A549 (cell line): Measurements from ENCODE around the gene CYB5RL. TPM values are rescaled to one million over a fixed set of nuclear protein-coding genes. Genes with fewer than 3 reads are reported as not detected.

Source experiments
- ATAC-seq, 2 experiments: fragments of 200-7000 bp in 1 of 2; fragments of >200 bp in 1 of 2; cut with Nextera tagmentation in 1 of 2; cut with Tn5 transposase in 1 of 2; 3 replicates each; pipeline versions ENCODE4 v1.8.0 to v1.9.1; 2018 to 2020; ENCODE audit warnings: mild to moderate bottlenecking in 1 of 2, moderate library complexity in 1 of 2
- CTCF ChIA-PET: fragments of 300-600 bp; sonication (Branson Sonifier 250); formaldehyde crosslinking; extraction: SDS; loops from one replicate; lab custom pipeline; 2021; ENCODE audit warnings: antibody characterized with exemption, inconsistent platforms; lab: Yijun Ruan, JAX
- POLR2A ChIA-PET: fragments of 350-600 bp; formaldehyde crosslinking; extraction: SDS; loops from one replicate; lab custom pipeline; 2021; ENCODE audit warnings: antibody characterized with exemption, inconsistent platforms; lab: Yijun Ruan, JAX
- DNase-seq, 2 experiments: peaks; one replicate each; pipeline versions ENCODE4 v3.0.0 to v3.0.0-alpha.2; 2011 to 2016; ENCODE audit warnings: low read depth in 1 of 2, low spot score in 1 of 2
- FAIRE-seq: peaks from 2 replicates; lab custom pipeline; 2011; peaks lifted over from hg19 to GRCh38; lab: Jason Lieb, UNC
- H3K27ac ChIP-seq, 2 experiments: fragments of >200 bp; sonication (Bioruptor Twin); formaldehyde crosslinking; 3 replicates each; pipeline ENCODE4 v1.5.1; 2016 to 2017
- H3K4me1 ChIP-seq: fragments of >200 bp; sonication (Bioruptor Twin); formaldehyde crosslinking; 3 replicates; pipeline ENCODE4 v1.6.1; 2016
- H3K4me2 ChIP-seq: fragments of >200 bp; sonication (Bioruptor Twin); formaldehyde crosslinking; 3 replicates; pipeline ENCODE4 v1.6.1; 2016
- H3K4me3 ChIP-seq: fragments of >200 bp; sonication (Bioruptor Twin); formaldehyde crosslinking; 3 replicates; pipeline ENCODE4 v1.5.1; 2016
- H3K9me3 ChIP-seq: fragments of >200 bp; sonication (Bioruptor Twin); formaldehyde crosslinking; 3 replicates; pipeline ENCODE4 v1.6.1; 2016
- ATOH8 ChIP-seq: fragments of 250-450 bp; sonication (Bioruptor Pico); IDR thresholded peaks from 2 replicates; pipeline ENCODE4 v1.5.0; 2020; ENCODE audit warnings: low read depth, mild to moderate bottlenecking, moderate library complexity
- CBX2 ChIP-seq: fragments of 200-600 bp; sonication (generic); IDR thresholded peaks from 2 replicates; pipeline ENCODE4 v1.6.1; 2016; ENCODE audit warnings: low read depth, mild to moderate bottlenecking, borderline replicate concordance
- CEBPB ChIP-seq, 2 experiments: fragments of >200 bp in 1 of 2; sonication (Bioruptor Twin) in 1 of 2; formaldehyde crosslinking in 1 of 2; IDR thresholded peaks; 2 replicates each; pipeline ENCODE4 v1.6.1; 2012 to 2016
- CHD2 ChIP-seq: fragments of 150-350 bp; IDR thresholded peaks from 2 replicates; pipeline ENCODE4 v1.6.1; 2014; ENCODE audit warnings: low read length; ENCODE audit not compliant: partially characterized antibody
- CTCF ChIP-seq: fragments of >200 bp; sonication (Bioruptor Twin); formaldehyde crosslinking; IDR thresholded peaks from 3 replicates; pipeline ENCODE4 v1.5.1; 2016
- HES2 ChIP-seq: fragments of >200 bp; sonication (Bioruptor Twin); formaldehyde crosslinking; IDR thresholded peaks from 2 replicates; pipeline ENCODE4 v1.6.1; 2016
- MAFK ChIP-seq: fragments of 450-650 bp; IDR thresholded peaks from 2 replicates; pipeline ENCODE4 v1.6.1; 2014; ENCODE audit not compliant: partially characterized antibody
- MAX ChIP-seq: IDR thresholded peaks from 2 replicates; pipeline ENCODE4 v1.6.1; 2012
- PHF8 ChIP-seq: fragments of 200-600 bp; sonication (generic); IDR thresholded peaks from 2 replicates; pipeline ENCODE4 v1.6.1; 2016; ENCODE audit warnings: low read depth, mild to moderate bottlenecking, antibody characterized with exemption, moderate library complexity, borderline replicate concordance
- RAD21 ChIP-seq, 2 experiments: fragments of >200 bp in 1 of 2; sonication (Bioruptor Twin) in 1 of 2; formaldehyde crosslinking in 1 of 2; IDR thresholded peaks in 1 of 2; conservative IDR thresholded peaks in 1 of 2; 2 replicates in 1 of 2; 3 replicates in 1 of 2; pipeline ENCODE4 v1.6.1; 2012 to 2018; ENCODE audit warnings: inconsistent platforms in 1 of 2
- USF2 ChIP-seq: fragments of 450-650 bp; IDR thresholded peaks from 2 replicates; pipeline ENCODE4 v1.6.1; 2014; ENCODE audit warnings: antibody characterized with exemption
- ZC3H11A ChIP-seq: fragments of 450-650 bp; IDR thresholded peaks from 2 replicates; pipeline ENCODE4 v1.6.1; 2014; ENCODE audit warnings: antibody characterized with exemption, mild to moderate bottlenecking
- WGBS: methylation state at CpG from one replicate; pipeline ENCODE4 v1.1.6; 2017; ENCODE audit errors: missing lambda C conversion rate; 5-methylcytosine and 5-hydroxymethylcytosine counted together
- polyA plus RNA-seq, 4 experiments: library from polyadenylated mRNA; depleted of rRNA in 3 of 4; stranded (reverse); fragments of >200 nt; fragmentation: RNase III in 1 of 4; extraction: RNeasy Plus Mini Kit Qiagen cat#74134 plus additional on column Dnase treatment in 1 of 4; gene quantifications; 2 replicates in 3 of 4; 3 replicates in 1 of 4; pipeline ENCODE4 v1.2.3, GENCODE V29; 2011 to 2017
- TF ChIP-seq, protein P1 (sequence below): IDR thresholded peaks from 2 replicates; pipeline ENCODE4 v1.6.1; 2012; ENCODE audit warnings: low read depth, borderline replicate concordance

The CYB5RL gene
- polyA plus RNA-seq, 2 of the 4 experiments (the other 2 are of a cell fraction): 3.6 to 4.2 TPM

DNA sequence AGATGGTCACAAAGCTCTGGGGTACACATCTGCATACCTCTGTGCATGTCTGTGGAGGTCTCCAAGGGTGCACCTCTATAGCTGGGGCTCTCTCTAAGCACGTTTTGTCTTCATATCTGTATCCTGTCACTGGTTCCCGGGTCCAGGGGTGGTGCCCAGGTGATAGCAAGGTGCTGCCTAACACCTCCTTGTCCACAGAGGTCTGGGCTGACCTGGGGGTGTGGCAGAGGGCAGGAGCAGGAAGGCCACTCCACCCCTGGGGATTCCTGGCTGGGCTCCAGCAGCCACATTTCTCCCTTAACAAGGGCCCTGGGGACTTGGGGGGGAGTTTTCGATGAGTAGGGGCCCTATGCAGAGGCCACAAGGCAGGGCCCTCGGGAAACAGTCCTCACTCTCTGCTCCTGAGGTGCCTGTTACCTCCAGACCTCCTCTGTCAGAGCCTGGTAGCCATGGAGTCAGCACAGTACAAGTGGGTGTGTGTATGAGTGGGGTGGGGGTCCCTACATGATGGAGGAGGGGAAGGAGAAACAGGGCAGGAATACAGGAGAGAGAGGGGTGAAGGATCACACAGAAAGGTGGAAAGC lies 40.0 kb downstream of the CYB5RL start:
- FAIRE-seq: no peak
- 0 out of 6 replicates have a peak, but pooled peaks of 1 of the 2 experiments have one; percentile 22 for ATAC-seq
- Histone ChIP-seq H3K27ac (peak overlapping the region in 1 of 2 experiments; percentile 65; a peak in 2 of 6 replicates), H3K4me2 (no peak overlapping the region), H3K9me3 (no peaks in the 10 kb centered on the region), H3K4me1 (peaks cover 14% of the 10 kb centered on the region), H3K4me3 (no peak overlapping the region)
- ChIA-PET POLR2A (no interaction called here), CTCF (no interaction called here)
- 19% methylated on average over 2 of the region's 4 CpGs for WGBS
- TF ChIP-seq PHF8: no peak
- no peak for TF ChIP-seq HES2
- TF ChIP-seq MAFK: no peak
- TF ChIP-seq MAX: no peak
- TF ChIP-seq ATOH8 (CRISPR knock-in tag): no peak
- DNase-seq: no peak

- ATAC-seq (peak; percentile 64 to 78; a peak in 5 of 6 replicates), FAIRE-seq (no peak), DNase-seq (peak; percentile 18 to 38)
- H3K4me2 ChIP-seq: peak overlapping the region; percentile 37; the same call in 2 of the 3 replicates
- CTCF ChIA-PET: no interaction called here
- H3K27ac ChIP-seq: peak overlapping the region in 1 of 2 experiments; percentile 58; a peak in 2 of 6 replicates
- WGBS: no CpG with 5 or more reads among the region's 3 CpGs
- POLR2A ChIA-PET: no interaction called here
- no peaks in the 10 kb centered on the region for H3K9me3 ChIP-seq
- peaks cover 21% of the 10 kb centered on the region for H3K4me1 ChIP-seq
- TF ChIP-seq USF2: no peak
- TF ChIP-seq CEBPB (IDR thresholded peaks at IDR 0.05): no peak
- no peak for TF ChIP-seq CHD2
- TF ChIP-seq ZC3H11A: no peak
- no peak for TF ChIP-seq CTCF
- TF ChIP-seq, protein P1, sequence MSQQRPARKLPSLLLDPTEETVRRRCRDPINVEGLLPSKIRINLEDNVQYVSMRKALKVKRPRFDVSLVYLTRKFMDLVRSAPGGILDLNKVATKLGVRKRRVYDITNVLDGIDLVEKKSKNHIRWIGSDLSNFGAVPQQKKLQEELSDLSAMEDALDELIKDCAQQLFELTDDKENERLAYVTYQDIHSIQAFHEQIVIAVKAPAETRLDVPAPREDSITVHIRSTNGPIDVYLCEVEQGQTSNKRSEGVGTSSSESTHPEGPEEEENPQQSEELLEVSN: no peak
- no peak for TF ChIP-seq HES2
- no peak for TF ChIP-seq CBX2
- no peak overlapping the region for H3K4me3 ChIP-seq
Measured at GRCh38 chr1:54158071-54158470, 41.8 kb downstream of the CYB5RL start.

- no peak for TF ChIP-seq RAD21 (conservative IDR thresholded peaks at IDR 0.05 in 1 of 2, IDR thresholded peaks at IDR 0.05 in 1 of 2)
- TF ChIP-seq, all 56 proteins: peak for 0
- no peaks in the 10 kb centered on the region for H3K9me3 ChIP-seq
- ATAC-seq (no peak), FAIRE-seq (no peak), DNase-seq (no peak)
- ChIA-PET CTCF (no interaction called here), POLR2A (no interaction called here)
- H3K4me1 ChIP-seq: peaks cover 21% of the 10 kb centered on the region
- H3K4me3 ChIP-seq: no peak overlapping the region
- peak overlapping the region; percentile 22 to 58; a peak in 4 of 6 replicates for H3K27ac ChIP-seq
- peak overlapping the region; percentile 37; the same call in 2 of the 3 replicates for H3K4me2 ChIP-seq
- 80% methylated on average over 6 of the region's 6 CpGs for WGBS
Measured at GRCh38 chr1:54157401-54157800, 42.4 kb downstream of the CYB5RL start.
